HepG2 (cell line): ENCODE measurements around the gene BICRAL. TPM values are rescaled to one million over a fixed set of nuclear protein-coding genes. Genes with fewer than 3 reads are reported as not detected.

Experiments
- AGO1 ChIP-seq: fragments of 200-400 bp; formaldehyde crosslinking; IDR thresholded peaks from 2 replicates; pipeline ENCODE4 v1.6.1; 2017; ENCODE audit warnings: mild to moderate bottlenecking, low read depth, low read length, moderate library complexity; ENCODE audit not compliant: poor library complexity, severe bottlenecking
- BRCA1 ChIP-seq: sonication (generic); formaldehyde crosslinking; IDR thresholded peaks from 2 replicates; pipeline ENCODE4 v1.4.0; 2020; ENCODE audit warnings: missing genetic modification reagents
- DRAP1 ChIP-seq: IDR thresholded peaks from 2 replicates; pipeline ENCODE4 v1.6.1; 2016; ENCODE audit warnings: missing genetic modification reagents, missing compliant biosample characterization
- GATAD2A ChIP-seq: IDR thresholded peaks from 2 replicates; pipeline ENCODE4 v1.6.1; 2016
- NFIB ChIP-seq: sonication (generic); formaldehyde crosslinking; IDR thresholded peaks from 2 replicates; pipeline ENCODE4 v1.9.0; 2021; ENCODE audit warnings: missing genetic modification reagents, mild to moderate bottlenecking, borderline replicate concordance
- PAWR ChIP-seq: sonication (generic); formaldehyde crosslinking; IDR thresholded peaks from 2 replicates; pipeline ENCODE4 v1.4.0; 2020; ENCODE audit warnings: missing genetic modification reagents, mild to moderate bottlenecking, borderline replicate concordance
- PHF5A ChIP-seq: IDR thresholded peaks from one replicate; pipeline ENCODE4 v1.6.1; 2018; ENCODE audit warnings: low read depth, missing genetic modification reagents; ENCODE audit not compliant: unreplicated experiment
- POGK ChIP-seq: sonication (generic); formaldehyde crosslinking; conservative IDR thresholded peaks from 2 replicates; pipeline ENCODE4 v1.8.0; 2022; ENCODE audit warnings: mild to moderate bottlenecking, moderate library complexity, missing genetic modification reagents
- POLR2G ChIP-seq: fragments of 200-400 bp; formaldehyde crosslinking; IDR thresholded peaks from 2 replicates; pipeline ENCODE4 v1.6.1; 2018; ENCODE audit warnings: mild to moderate bottlenecking, low read depth, low read length, moderate library complexity
- PRDM15 ChIP-seq: sonication (generic); formaldehyde crosslinking; IDR thresholded peaks from 2 replicates; pipeline ENCODE4 v1.4.0; 2020; ENCODE audit warnings: missing genetic modification reagents
- SETDB1 ChIP-seq: sonication (generic); formaldehyde crosslinking; IDR thresholded peaks from 2 replicates; pipeline ENCODE4 v1.5.1; 2020; ENCODE audit warnings: missing genetic modification reagents, mild to moderate bottlenecking, borderline replicate concordance
- SMARCE1 ChIP-seq: fragments of 450-650 bp; IDR thresholded peaks from 2 replicates; pipeline ENCODE4 v1.6.1; 2017; ENCODE audit warnings: borderline replicate concordance
- SRSF9 ChIP-seq: fragments of 200-400 bp; formaldehyde crosslinking; IDR thresholded peaks from 2 replicates; pipeline ENCODE4 v1.6.1; 2018; ENCODE audit warnings: borderline replicate concordance, mild to moderate bottlenecking, low read depth, low read length; ENCODE audit not compliant: insufficient read depth, poor library complexity, severe bottlenecking
- SUZ12 ChIP-seq: fragments of 150-350 bp; IDR thresholded peaks from 2 replicates; pipeline ENCODE4 v1.6.1; 2014; ENCODE audit warnings: low read depth, low read length
- ZBTB49 ChIP-seq: sonication (generic); formaldehyde crosslinking; IDR thresholded peaks from 2 replicates; pipeline ENCODE4 v1.4.0; 2020; ENCODE audit warnings: missing genetic modification reagents, borderline replicate concordance
- ZFYVE20 ChIP-seq: sonication (generic); formaldehyde crosslinking; IDR thresholded peaks from 2 replicates; pipeline ENCODE4 v1.8.0; 2023; ENCODE audit warnings: low read depth, mild to moderate bottlenecking, moderate library complexity, missing genetic modification reagents, borderline replicate concordance
- ZNF362 ChIP-seq: sonication (generic); formaldehyde crosslinking; IDR thresholded peaks from 2 replicates; pipeline ENCODE4 v1.4.0; 2020; ENCODE audit warnings: missing genetic modification reagents, mild to moderate bottlenecking, borderline replicate concordance
- ZNF720 ChIP-seq: sonication (generic); formaldehyde crosslinking; IDR thresholded peaks from 2 replicates; pipeline ENCODE4 v1.4.0; 2020; ENCODE audit warnings: missing genetic modification reagents
- ZSCAN20 ChIP-seq: sonication (generic); formaldehyde crosslinking; IDR thresholded peaks from 2 replicates; pipeline ENCODE4 v1.4.0; 2020; ENCODE audit warnings: missing genetic modification reagents, mild to moderate bottlenecking, borderline replicate concordance
- polyA plus RNA-seq, 8 experiments: library from polyadenylated mRNA; depleted of rRNA in 3 of 8; stranded (reverse) in 7 of 8; unstranded in 1 of 8; fragments of >200 nt; fragmentation: Illumina TruSeq in 4 of 8; extraction: Trizol in 4 of 8; gene quantifications; 2 replicates each; pipeline versions ENCODE4 v1.2.1 to v1.2.3, GENCODE V29; 2011 to 2016; ENCODE audit warnings: low read depth in 4 of 8, missing spikeins in 1 of 8, mixed read lengths in 1 of 8; ENCODE audit not compliant: insufficient read depth in 1 of 8
- total RNA-seq, 5 experiments: library from RNA; depleted of rRNA; stranded (reverse); fragments of >200 nt; fragmentation: Illumina TruSeq; extraction: Trizol; gene quantifications; 2 replicates each; pipeline ENCODE4 v1.2.3, GENCODE V29; 2016; ENCODE audit warnings: low read depth in 1 of 5

BICRAL gene
- total and polyA plus RNA-seq, 2 of the 13 experiments (the other 11 are each of a cell fraction or from before 2014, with no cell fraction given): 5.0 to 13.5 TPM

GRCh38 chr6:42783177-42783875 lies 1.5 kb downstream of the BICRAL start (continued):
- TF ChIP-seq SRSF9 (no peak), BRCA1 (CRISPR knock-in tag) (peak; percentile 86; the same call in 1 of the 2 replicates), ZNF362 (CRISPR knock-in tag) (peak; percentile 77; the same call in 1 of the 2 replicates), AGO1 (peak; percentile 83), ZSCAN20 (peak; percentile 83), SUZ12 (no peak), DRAP1 (no peak), PHF5A (CRISPR knock-in tag) (no peak), SETDB1 (CRISPR knock-in tag) (no peak), PAWR (CRISPR knock-in tag) (no peak), POLR2G (peak; percentile 84), ZBTB49 (CRISPR knock-in tag) (no peak), NFIB (CRISPR knock-in tag) (no peak), SMARCE1 (no peak), ZNF720 (CRISPR knock-in tag) (no peak), GATAD2A (CRISPR knock-in tag) (peak; percentile 48; the same call in 1 of the 2 replicates), PRDM15 (CRISPR knock-in tag) (peak; percentile 64; the same call in 1 of the 2 replicates), POGK (CRISPR knock-in tag) (peak; percentile 84), ZFYVE20 (no peak)
